Ovary (tissue), 3 donors: Measurements from ENCODE around the gene KRT39.

Experiments used
- CTCF ChIP-seq, 3 donors: fragments of 450-650 bp in 2 of 3; fragments of 200-600 bp in 1 of 3; IDR thresholded peaks; one replicate each; pipeline versions ENCODE4 v1.5.1 to v1.8.0; 2016 to 2022; ENCODE audit warnings: antibody characterized with exemption in 3 of 3, mild to moderate bottlenecking in 1 of 3
- POLR2A ChIP-seq: fragments of 450-650 bp; IDR thresholded peaks from one replicate; pipeline ENCODE4 v1.6.1; 2017; ENCODE audit warnings: antibody characterized with exemption, mild to moderate bottlenecking, moderate library complexity
- donor health status: DM: no; HTN: no; CAD: no.

GRCh38 chr17:40940266-40940665 lies 26.5 kb downstream of the KRT39 start:
- TF ChIP-seq CTCF (IDR thresholded peaks at IDR 0.05): no peak
- TF ChIP-seq POLR2A: no peak
